Thoracic aorta (tissue), 2 donors: ENCODE results near the gene SGF29. TPM values are rescaled to one million over a fixed set of nuclear protein-coding genes. Genes with fewer than 3 reads are reported as not detected.
"Not testable (repeated sequence)": the region's sequence is repeated elsewhere in the genome, so short reads cannot be mapped to it uniquely, and the experiment has no call there.

ENCODE experiments used
- ATAC-seq: fragments of 150-250 bp; one replicate; pipeline ENCODE4 v1.8.0; 2017; ENCODE audit warnings: low read depth; ENCODE audit not compliant: insufficient number of reproducible peaks, low FRiP score
- DNase-seq: peaks from one replicate; pipeline ENCODE4 v3.0.0-alpha.2; 2020; ENCODE audit warnings: low spot score
- H3K27ac ChIP-seq, 2 donors: fragments of 200-600 bp; sonication (generic); 1 replicate in 1 of 2; 2 replicates in 1 of 2; pipeline ENCODE4 v1.5.1; 2016; ENCODE audit warnings: mild to moderate bottlenecking in 2 of 2, moderate library complexity in 2 of 2
- H3K27me3 ChIP-seq: fragments of 200-600 bp; sonication (generic); replicated peaks from 2 replicates; pipeline ENCODE4 v1.6.0; 2016; ENCODE audit warnings: mild to moderate bottlenecking; ENCODE audit not compliant: insufficient read depth
- H3K36me3 ChIP-seq: fragments of 200-600 bp; sonication (generic); one replicate; pipeline ENCODE4 v1.5.1; 2016
- H3K4me1 ChIP-seq, 2 donors: fragments of 200-600 bp; sonication (generic); 1 replicate in 1 of 2; 2 replicates in 1 of 2; pipeline versions ENCODE4 v1.5.1 to v1.6.0; 2016; ENCODE audit warnings: low read depth in 2 of 2, mild to moderate bottlenecking in 1 of 2; ENCODE audit not compliant: control insufficient read depth in 1 of 2
- H3K4me3 ChIP-seq: fragments of 200-600 bp; sonication (generic); 2 replicates; pipeline ENCODE4 v1.5.1; 2016; ENCODE audit warnings: mild to moderate bottlenecking
- H3K9me3 ChIP-seq: fragments of 200-600 bp; sonication (generic); 2 replicates; pipeline ENCODE4 v1.5.1; 2016
- CTCF ChIP-seq: fragments of 200-600 bp; sonication (generic); IDR thresholded peaks from one replicate; pipeline ENCODE4 v1.5.1; 2019; ENCODE audit warnings: antibody characterized with exemption
- total RNA-seq, 2 donors: library from RNA; depleted of rRNA; stranded (reverse); fragments of >200 nt; gene quantifications; one replicate each; pipeline versions ENCODE4 v1.1.0 to v1.2.3, GENCODE V29; 2016

SGF29 gene
- total RNA-seq, 2 donors from 2014 or later: 17.8 to 26.9 TPM

- Histone ChIP-seq H3K9me3 (no peaks in the 10 kb centered on the region), H3K27me3 (no peaks in the 10 kb centered on the region), H3K36me3 (no peaks in the 10 kb centered on the region), H3K4me1 (no peaks in the 10 kb centered on the region), H3K27ac (no peak within 1 kb of the TSS), H3K4me3 (no peak within 1 kb of the TSS)
- ATAC-seq: no peak
- no peak for TF ChIP-seq CTCF
- no peak for DNase-seq
Measured at GRCh38 chr16:28596840-28597691, 43.3 kb downstream of the SGF29 start, which contains the start of gene SULT1A2. TSS of gene SULT1A2 (minus strand) at chr16:28597050. CDS start at chr16:28595930, 1,120 bp downstream.

GRCh38 chr16:28597692-28598261, 44.1 kb downstream of the SGF29 start:
- H3K27ac ChIP-seq: no peak overlapping the region
- TF ChIP-seq CTCF: no peak
- H3K27me3 ChIP-seq: no peaks in the 10 kb centered on the region

GRCh38 chr16:28599377-28600285, 45.9 kb downstream of the SGF29 start:
- H3K36me3 ChIP-seq, H3K27ac ChIP-seq, H3K4me1 ChIP-seq, H3K9me3 ChIP-seq, H3K27me3 ChIP-seq, DNase-seq, ATAC-seq, H3K4me3 ChIP-seq: not testable (repeated sequence)

More at GRCh38 chr16:28597692-28598261, 44.1 kb downstream of the SGF29 start:
- H3K9me3 ChIP-seq: no peaks in the 10 kb centered on the region
- no peak overlapping the region for H3K4me3 ChIP-seq
- DNase-seq (no peak), ATAC-seq (no peak)
- H3K36me3 ChIP-seq: no peaks in the 10 kb centered on the region
- H3K4me1 ChIP-seq: no peaks in the 10 kb centered on the region

GRCh38 chr16:28600965-28601364, 47.2 kb downstream of the SGF29 start:
- H3K4me3 ChIP-seq, ATAC-seq, H3K36me3 ChIP-seq, DNase-seq, H3K27ac ChIP-seq, H3K27me3 ChIP-seq, H3K9me3 ChIP-seq, H3K4me1 ChIP-seq: not testable (repeated sequence)

GRCh38 chr16:28601589-28601988, 47.9 kb downstream of the SGF29 start:
- not testable (repeated sequence) for H3K9me3 ChIP-seq, H3K4me3 ChIP-seq, H3K27me3 ChIP-seq, H3K4me1 ChIP-seq, H3K36me3 ChIP-seq, DNase-seq, H3K27ac ChIP-seq, ATAC-seq

GRCh38 chr16:28602062-28602461, 48.3 kb downstream of the SGF29 start:
- ATAC-seq, H3K36me3 ChIP-seq, DNase-seq: not testable (repeated sequence)

More at GRCh38 chr16:28602062-28602461, 48.3 kb downstream of the SGF29 start:
- not testable (repeated sequence) for H3K4me3 ChIP-seq, H3K4me1 ChIP-seq, H3K27me3 ChIP-seq, H3K27ac ChIP-seq, H3K9me3 ChIP-seq
